HepG2 (cell line): Measurements from ENCODE around the gene NCOA3. TPM values are rescaled to one million over a fixed set of nuclear protein-coding genes. Genes with fewer than 3 reads are reported as not detected.
A peak's percentile ranks its signal among the peaks of the same experiment; 100 is the strongest.

Experiments used
- ARID3A ChIP-seq: IDR thresholded peaks from 2 replicates; pipeline ENCODE4 v1.6.1; 2012; ENCODE audit warnings: low read depth, low read length, improper control_type of control experiment
- ASH2L ChIP-seq: fragments of 300-600, 200-600 bp; sonication (generic); IDR thresholded peaks from 2 replicates; pipeline ENCODE4 v1.7.0; 2017; ENCODE audit warnings: low read depth, mild to moderate bottlenecking, moderate library complexity, mixed read lengths, low read length; ENCODE audit not compliant: insufficient read length
- BHLHE40 ChIP-seq: IDR thresholded peaks from 2 replicates; pipeline ENCODE4 v1.6.1; 2011; ENCODE audit warnings: low read length, improper control_type of control experiment
- GTF2F1 ChIP-seq: fragments of 150-350 bp; IDR thresholded peaks from 2 replicates; pipeline ENCODE4 v1.6.1; 2014; ENCODE audit warnings: low read length
- MLLT10 ChIP-seq: sonication (generic); formaldehyde crosslinking; IDR thresholded peaks from 2 replicates; pipeline ENCODE4 v1.4.0; 2020; ENCODE audit warnings: missing genetic modification reagents
- NFIC ChIP-seq: IDR thresholded peaks from 2 replicates; pipeline ENCODE4 v1.6.1; 2012; ENCODE audit warnings: mild to moderate bottlenecking, low read length, inconsistent platforms
- SIX4 ChIP-seq: sonication (generic); formaldehyde crosslinking; IDR thresholded peaks from 2 replicates; pipeline ENCODE4 v1.4.0; 2020; ENCODE audit warnings: missing genetic modification reagents
- ZNF44 ChIP-seq: sonication (generic); formaldehyde crosslinking; IDR thresholded peaks from 2 replicates; pipeline ENCODE4 v1.5.1; 2020; ENCODE audit warnings: mild to moderate bottlenecking, missing genetic modification reagents
- ZNF460 ChIP-seq: sonication (generic); formaldehyde crosslinking; IDR thresholded peaks from 2 replicates; pipeline ENCODE4 v1.5.1; 2020; ENCODE audit warnings: missing genetic modification reagents, mild to moderate bottlenecking, borderline replicate concordance
- ZNF572 ChIP-seq: sonication (generic); formaldehyde crosslinking; IDR thresholded peaks from 2 replicates; pipeline ENCODE4 v1.5.1; 2020; ENCODE audit warnings: mild to moderate bottlenecking, missing genetic modification reagents
- ZNF629 ChIP-seq: sonication (generic); formaldehyde crosslinking; conservative IDR thresholded peaks from 2 replicates; pipeline ENCODE4 v1.5.0; 2020; ENCODE audit warnings: missing genetic modification reagents
- ZNF768 ChIP-seq: sonication (generic); formaldehyde crosslinking; IDR thresholded peaks from 2 replicates; pipeline ENCODE4 v1.4.0; 2020; ENCODE audit warnings: missing genetic modification reagents
- ZNF777 ChIP-seq: sonication (generic); formaldehyde crosslinking; IDR thresholded peaks from 2 replicates; pipeline ENCODE4 v1.4.0; 2020; ENCODE audit warnings: missing genetic modification reagents
- ZNF879 ChIP-seq: sonication (generic); formaldehyde crosslinking; IDR thresholded peaks from 2 replicates; pipeline ENCODE4 v1.8.1; 2023; ENCODE audit warnings: missing genetic modification reagents
- polyA plus RNA-seq, 8 experiments: library from polyadenylated mRNA; depleted of rRNA in 3 of 8; stranded (reverse) in 7 of 8; unstranded in 1 of 8; fragments of >200 nt; fragmentation: Illumina TruSeq in 4 of 8; extraction: Trizol in 4 of 8; gene quantifications; 2 replicates each; pipeline versions ENCODE4 v1.2.1 to v1.2.3, GENCODE V29; 2011 to 2016; ENCODE audit warnings: low read depth in 4 of 8, missing spikeins in 1 of 8, mixed read lengths in 1 of 8; ENCODE audit not compliant: insufficient read depth in 1 of 8
- total RNA-seq, 5 experiments: library from RNA; depleted of rRNA; stranded (reverse); fragments of >200 nt; fragmentation: Illumina TruSeq; extraction: Trizol; gene quantifications; 2 replicates each; pipeline ENCODE4 v1.2.3, GENCODE V29; 2016; ENCODE audit warnings: low read depth in 1 of 5
- TF ChIP-seq, protein P1 (sequence below): sonication (generic); formaldehyde crosslinking; IDR thresholded peaks from 2 replicates; pipeline ENCODE4 v1.4.0; 2020; ENCODE audit warnings: missing genetic modification reagents
- TF ChIP-seq, protein P2 (sequence below): sonication (generic); formaldehyde crosslinking; IDR thresholded peaks from 2 replicates; pipeline ENCODE4 v1.5.1; 2020; ENCODE audit warnings: missing genetic modification reagents, mild to moderate bottlenecking, borderline replicate concordance
- TF ChIP-seq, protein P3 (sequence below): sonication (generic); formaldehyde crosslinking; IDR thresholded peaks from 2 replicates; pipeline ENCODE4 v1.5.1; 2020; ENCODE audit warnings: missing genetic modification reagents, mild to moderate bottlenecking, borderline replicate concordance

Gene NCOA3
- total and polyA plus RNA-seq, 2 of the 13 experiments (the other 11 are each of a cell fraction or from before 2014, with no cell fraction given) = 35.0 to 56.8 TPM

DNA sequence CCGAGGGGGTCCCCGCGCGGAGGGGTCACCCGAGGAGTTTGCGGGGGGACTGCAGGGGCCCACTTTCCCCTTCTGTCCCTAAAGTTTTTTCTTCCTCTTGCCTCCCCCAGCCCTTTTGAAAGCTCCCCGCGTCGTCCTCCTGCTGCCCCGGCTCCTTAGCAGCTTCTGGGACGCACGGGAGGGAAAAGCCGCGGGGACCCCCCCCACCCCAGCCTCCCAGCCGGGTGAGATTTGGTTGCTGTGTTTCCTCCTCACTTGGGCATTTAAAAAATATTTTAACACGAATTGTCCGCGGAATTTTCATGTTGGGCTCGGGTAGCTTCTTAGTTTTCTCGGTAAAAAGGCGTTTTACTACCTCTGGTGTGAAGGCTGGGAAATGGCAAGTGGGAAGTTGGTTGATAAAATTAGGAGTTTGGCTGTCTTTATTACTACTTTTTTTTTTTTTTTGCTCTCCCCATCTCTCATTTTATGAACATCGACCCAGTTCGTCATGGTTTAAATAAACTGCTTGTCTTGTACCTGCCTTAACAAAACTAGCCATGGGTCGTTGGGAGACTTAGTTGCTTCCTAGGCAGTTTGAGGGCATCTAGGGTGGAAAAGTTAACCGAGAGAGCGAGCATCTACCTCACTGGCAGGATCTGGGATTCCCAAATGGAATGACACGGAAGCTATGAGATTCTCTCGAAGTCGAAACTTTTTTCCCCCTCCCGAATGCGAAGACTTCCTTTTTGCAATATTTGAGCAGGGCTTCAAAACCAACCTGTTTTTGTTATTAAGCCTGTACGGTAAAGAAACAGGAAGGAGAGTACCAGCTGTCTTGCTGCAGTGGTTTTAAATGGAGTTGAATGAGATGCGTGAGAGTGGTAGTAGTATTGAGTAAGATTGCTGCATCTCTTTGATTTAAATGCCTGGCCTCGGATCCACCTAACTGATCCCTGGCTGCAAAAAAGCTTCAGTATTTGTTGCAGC is 868 bp downstream of the NCOA3 start (continued):
- peak; percentile 17 for TF ChIP-seq ASH2L
- 0 out of 2 replicates have a peak, but pooled peaks have one; percentile 17 for TF ChIP-seq NFIC
- TF ChIP-seq MLLT10 (CRISPR knock-in tag) = peak; percentile 20; the same call in 1 of the 2 replicates
- TF ChIP-seq SIX4 (CRISPR knock-in tag) = no peak
- TF ChIP-seq ZNF629 = no peak
- no peak for TF ChIP-seq ZNF44 (CRISPR knock-in tag)
- TF ChIP-seq, protein P1, sequence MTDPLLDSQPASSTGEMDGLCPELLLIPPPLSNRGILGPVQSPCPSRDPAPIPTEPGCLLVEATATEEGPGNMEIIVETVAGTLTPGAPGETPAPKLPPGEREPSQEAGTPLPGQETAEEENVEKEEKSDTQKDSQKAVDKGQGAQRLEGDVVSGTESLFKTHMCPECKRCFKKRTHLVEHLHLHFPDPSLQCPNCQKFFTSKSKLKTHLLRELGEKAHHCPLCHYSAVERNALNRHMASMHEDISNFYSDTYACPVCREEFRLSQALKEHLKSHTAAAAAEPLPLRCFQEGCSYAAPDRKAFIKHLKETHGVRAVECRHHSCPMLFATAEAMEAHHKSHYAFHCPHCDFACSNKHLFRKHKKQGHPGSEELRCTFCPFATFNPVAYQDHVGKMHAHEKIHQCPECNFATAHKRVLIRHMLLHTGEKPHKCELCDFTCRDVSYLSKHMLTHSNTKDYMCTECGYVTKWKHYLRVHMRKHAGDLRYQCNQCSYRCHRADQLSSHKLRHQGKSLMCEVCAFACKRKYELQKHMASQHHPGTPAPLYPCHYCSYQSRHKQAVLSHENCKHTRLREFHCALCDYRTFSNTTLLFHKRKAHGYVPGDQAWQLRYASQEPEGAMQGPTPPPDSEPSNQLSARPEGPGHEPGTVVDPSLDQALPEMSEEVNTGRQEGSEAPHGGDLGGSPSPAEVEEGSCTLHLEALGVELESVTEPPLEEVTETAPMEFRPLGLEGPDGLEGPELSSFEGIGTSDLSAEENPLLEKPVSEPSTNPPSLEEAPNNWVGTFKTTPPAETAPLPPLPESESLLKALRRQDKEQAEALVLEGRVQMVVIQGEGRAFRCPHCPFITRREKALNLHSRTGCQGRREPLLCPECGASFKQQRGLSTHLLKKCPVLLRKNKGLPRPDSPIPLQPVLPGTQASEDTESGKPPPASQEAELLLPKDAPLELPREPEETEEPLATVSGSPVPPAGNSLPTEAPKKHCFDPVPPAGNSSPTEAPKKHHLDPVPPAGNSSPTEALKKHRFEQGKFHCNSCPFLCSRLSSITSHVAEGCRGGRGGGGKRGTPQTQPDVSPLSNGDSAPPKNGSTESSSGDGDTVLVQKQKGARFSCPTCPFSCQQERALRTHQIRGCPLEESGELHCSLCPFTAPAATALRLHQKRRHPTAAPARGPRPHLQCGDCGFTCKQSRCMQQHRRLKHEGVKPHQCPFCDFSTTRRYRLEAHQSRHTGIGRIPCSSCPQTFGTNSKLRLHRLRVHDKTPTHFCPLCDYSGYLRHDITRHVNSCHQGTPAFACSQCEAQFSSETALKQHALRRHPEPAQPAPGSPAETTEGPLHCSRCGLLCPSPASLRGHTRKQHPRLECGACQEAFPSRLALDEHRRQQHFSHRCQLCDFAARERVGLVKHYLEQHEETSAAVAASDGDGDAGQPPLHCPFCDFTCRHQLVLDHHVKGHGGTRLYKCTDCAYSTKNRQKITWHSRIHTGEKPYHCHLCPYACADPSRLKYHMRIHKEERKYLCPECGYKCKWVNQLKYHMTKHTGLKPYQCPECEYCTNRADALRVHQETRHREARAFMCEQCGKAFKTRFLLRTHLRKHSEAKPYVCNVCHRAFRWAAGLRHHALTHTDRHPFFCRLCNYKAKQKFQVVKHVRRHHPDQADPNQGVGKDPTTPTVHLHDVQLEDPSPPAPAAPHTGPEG = peak; percentile 68; the same call in 1 of the 2 replicates
- TF ChIP-seq ZNF879 = 0 out of 2 replicates have a peak, but pooled peaks have one; percentile 11
- no peak for TF ChIP-seq ZNF768 (CRISPR knock-in tag)
- TF ChIP-seq, protein P2, sequence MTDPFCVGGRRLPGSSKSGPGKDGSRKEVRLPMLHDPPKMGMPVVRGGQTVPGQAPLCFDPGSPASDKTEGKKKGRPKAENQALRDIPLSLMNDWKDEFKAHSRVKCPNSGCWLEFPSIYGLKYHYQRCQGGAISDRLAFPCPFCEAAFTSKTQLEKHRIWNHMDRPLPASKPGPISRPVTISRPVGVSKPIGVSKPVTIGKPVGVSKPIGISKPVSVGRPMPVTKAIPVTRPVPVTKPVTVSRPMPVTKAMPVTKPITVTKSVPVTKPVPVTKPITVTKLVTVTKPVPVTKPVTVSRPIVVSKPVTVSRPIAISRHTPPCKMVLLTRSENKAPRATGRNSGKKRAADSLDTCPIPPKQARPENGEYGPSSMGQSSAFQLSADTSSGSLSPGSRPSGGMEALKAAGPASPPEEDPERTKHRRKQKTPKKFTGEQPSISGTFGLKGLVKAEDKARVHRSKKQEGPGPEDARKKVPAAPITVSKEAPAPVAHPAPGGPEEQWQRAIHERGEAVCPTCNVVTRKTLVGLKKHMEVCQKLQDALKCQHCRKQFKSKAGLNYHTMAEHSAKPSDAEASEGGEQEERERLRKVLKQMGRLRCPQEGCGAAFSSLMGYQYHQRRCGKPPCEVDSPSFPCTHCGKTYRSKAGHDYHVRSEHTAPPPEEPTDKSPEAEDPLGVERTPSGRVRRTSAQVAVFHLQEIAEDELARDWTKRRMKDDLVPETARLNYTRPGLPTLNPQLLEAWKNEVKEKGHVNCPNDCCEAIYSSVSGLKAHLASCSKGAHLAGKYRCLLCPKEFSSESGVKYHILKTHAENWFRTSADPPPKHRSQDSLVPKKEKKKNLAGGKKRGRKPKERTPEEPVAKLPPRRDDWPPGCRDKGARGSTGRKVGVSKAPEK (CRISPR knock-in tag) = 0 out of 2 replicates have a peak, but pooled peaks have one; percentile 50
- 0 out of 2 replicates have a peak, but pooled peaks have one; percentile 22 for TF ChIP-seq ZNF572
- TF ChIP-seq ZNF460 = no peak
- no peak for TF ChIP-seq BHLHE40
- TF ChIP-seq, protein P3, sequence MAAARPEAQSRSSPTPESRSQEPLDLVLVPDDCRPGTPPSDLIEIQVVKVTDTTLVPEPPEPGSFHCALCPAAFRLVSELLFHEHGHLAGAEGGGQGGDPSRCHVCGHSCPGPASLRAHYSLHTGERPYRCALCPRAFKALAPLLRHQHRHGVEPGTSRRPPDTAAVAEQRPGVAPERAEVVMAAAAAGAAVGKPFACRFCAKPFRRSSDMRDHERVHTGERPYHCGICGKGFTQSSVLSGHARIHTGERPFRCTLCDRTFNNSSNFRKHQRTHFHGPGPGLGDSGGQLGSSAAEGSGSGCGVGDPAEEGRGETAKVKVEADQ (CRISPR knock-in tag) = 0 out of 2 replicates have a peak, but pooled peaks have one; percentile 64
- no peak for TF ChIP-seq GTF2F1
- 0 out of 2 replicates have a peak, but pooled peaks have one; percentile 9 for TF ChIP-seq ZNF777 (CRISPR knock-in tag)
- peak; percentile 62; the same call in 1 of the 2 replicates for TF ChIP-seq ARID3A
